Measurements from ENCODE around the gene SIGLEC6.

Gene SIGLEC6

DNA sequence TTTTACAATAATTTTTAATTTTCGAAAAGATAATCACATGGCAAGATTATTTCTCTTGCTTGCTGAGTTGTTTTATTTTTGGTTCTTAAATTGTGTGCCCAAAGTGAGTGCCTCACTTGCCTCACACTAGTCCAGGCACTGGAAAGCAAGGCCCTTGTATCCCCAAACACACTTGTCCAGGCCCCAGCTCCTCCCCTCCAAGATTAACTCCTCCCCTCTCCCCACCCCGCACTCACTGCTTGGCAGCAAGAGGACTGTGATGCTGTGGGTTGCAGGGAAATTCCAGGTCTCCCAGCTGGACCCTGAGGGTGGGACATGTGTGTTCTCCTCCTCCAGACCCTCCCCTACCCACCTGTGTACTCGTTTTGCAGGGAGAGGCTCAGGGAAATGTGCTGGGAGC is 33.8 kb downstream of the SIGLEC6 start:
- Histone ChIP-seq H3K9me3 (ENCODE audit: low read depth, low read length) (no peaks in the 10 kb centered on the region), H3K4me3 (no peak overlapping the region), H3K27ac (no peak overlapping the region), H3K36me3 (ENCODE audit: insufficient read depth, low read length) (no peaks in the 10 kb centered on the region), H3K9ac (ENCODE audit: insufficient read length) (no peak overlapping the region)
- DNase-seq (ENCODE audit: low read depth, low spot score): no peak
- TF ChIP-seq EZH2 (IDR thresholded peaks at IDR 0.05): no peak
- TF ChIP-seq POLR2AphosphoS5 (IDR thresholded peaks at IDR 0.05; ENCODE audit: borderline replicate concordance, low read depth, low read length): no peak
- no peak for TF ChIP-seq FOXP2 (optimal IDR thresholded peaks at IDR 0.05; ENCODE audit: control extremely low read depth, extremely low read length, insufficient read depth)

GRCh38 chr19:51493776-51494175 is 37.7 kb downstream of the SIGLEC6 start:
- Histone ChIP-seq H3K36me3 (ENCODE audit: insufficient read depth, low read length) (no peaks in the 10 kb centered on the region), H3K4me3 (no peak overlapping the region), H3K9ac (ENCODE audit: insufficient read length) (no peak overlapping the region), H3K27ac (no peak overlapping the region), H3K9me3 (ENCODE audit: low read depth, low read length) (no peaks in the 10 kb centered on the region)
- DNase-seq (ENCODE audit: low read depth, low spot score): no peak
- TF ChIP-seq FOXP2 (optimal IDR thresholded peaks at IDR 0.05; ENCODE audit: control extremely low read depth, extremely low read length, insufficient read depth): no peak
- TF ChIP-seq POLR2AphosphoS5 (IDR thresholded peaks at IDR 0.05; ENCODE audit: borderline replicate concordance, low read depth, low read length): no peak
- no peak for TF ChIP-seq EZH2 (IDR thresholded peaks at IDR 0.05)

DNA sequence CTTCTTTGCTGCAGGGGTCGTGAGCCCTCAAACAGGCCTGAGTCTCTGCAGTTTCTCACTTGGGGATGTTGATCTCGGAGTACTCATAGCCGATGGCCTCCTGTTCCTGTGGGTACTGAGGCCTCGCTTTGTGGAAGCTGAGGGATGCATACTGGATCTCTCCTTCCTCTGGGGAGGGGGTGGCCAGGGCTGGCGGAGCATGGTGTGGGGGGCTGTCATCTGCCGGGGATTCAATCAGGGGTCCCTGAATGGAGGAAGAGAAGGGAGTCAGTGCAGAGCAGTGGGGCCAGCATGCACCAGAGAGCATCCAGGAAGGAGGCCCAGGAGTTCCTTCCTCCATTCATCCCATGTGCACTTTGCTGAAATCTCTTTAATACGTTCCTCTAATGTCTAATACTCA is 39.9 kb downstream of the SIGLEC6 start:
- Histone ChIP-seq H3K9ac (ENCODE audit: insufficient read length) (no peak overlapping the region), H3K4me3 (no peak overlapping the region), H3K27ac (no peak overlapping the region), H3K9me3 (ENCODE audit: low read depth, low read length) (no peaks in the 10 kb centered on the region), H3K36me3 (ENCODE audit: insufficient read depth, low read length) (no peaks in the 10 kb centered on the region)
- TF ChIP-seq POLR2AphosphoS5 (IDR thresholded peaks at IDR 0.05; ENCODE audit: borderline replicate concordance, low read depth, low read length): no peak
- TF ChIP-seq FOXP2 (optimal IDR thresholded peaks at IDR 0.05; ENCODE audit: control extremely low read depth, extremely low read length, insufficient read depth): no peak
- TF ChIP-seq EZH2 (IDR thresholded peaks at IDR 0.05): no peak
- no peak for DNase-seq (ENCODE audit: low read depth, low spot score)

DNA sequence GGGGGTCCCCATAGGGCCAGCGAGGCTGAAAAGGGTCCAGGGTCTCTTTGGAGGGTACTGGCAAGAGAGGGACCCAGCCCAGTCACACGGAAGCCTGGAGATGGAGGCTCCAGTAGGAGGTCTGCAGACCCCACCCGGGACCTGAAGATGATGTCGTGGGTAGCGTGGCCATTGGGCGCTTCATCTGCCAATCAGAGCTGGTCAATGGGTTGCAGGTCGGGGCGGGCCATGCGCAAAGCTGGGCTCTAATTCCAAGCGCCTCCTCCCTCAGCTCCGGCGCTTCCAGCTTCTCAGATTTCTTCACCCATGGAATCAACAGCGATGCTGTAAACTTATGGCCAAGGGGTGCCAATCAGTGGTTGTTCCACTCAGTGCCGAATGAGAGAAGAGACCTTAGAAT is 40.8 kb downstream of the SIGLEC6 start:
- H3K9ac ChIP-seq (ENCODE audit: insufficient read length): no peak overlapping the region
- no peak for DNase-seq (ENCODE audit: low read depth, low spot score)
- H3K9me3 ChIP-seq (ENCODE audit: low read depth, low read length): no peaks in the 10 kb centered on the region

DNA sequence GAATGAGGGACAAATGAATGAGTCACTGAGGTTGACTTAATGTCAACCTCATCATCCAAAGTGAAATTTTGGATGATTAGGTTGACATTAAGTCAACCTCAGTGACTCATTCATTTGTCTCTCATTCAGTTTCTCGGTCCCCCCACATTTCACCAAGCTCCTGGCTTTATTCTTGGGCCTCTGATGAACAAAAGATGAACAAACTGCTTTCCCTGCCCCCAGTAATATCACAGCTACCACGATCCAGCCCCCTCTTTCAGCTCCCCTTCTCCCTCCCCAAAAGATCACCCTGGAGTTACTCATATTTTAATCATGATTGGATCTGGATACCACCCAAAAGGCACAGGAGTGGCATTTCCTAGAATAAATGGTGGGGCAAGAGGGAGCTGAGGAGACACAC is 42.4 kb downstream of the SIGLEC6 start:
- Histone ChIP-seq H3K27ac (no peak overlapping the region), H3K9me3 (ENCODE audit: low read depth, low read length) (no peaks in the 10 kb centered on the region), H3K36me3 (ENCODE audit: insufficient read depth, low read length) (no peaks in the 10 kb centered on the region), H3K4me3 (no peak overlapping the region), H3K9ac (ENCODE audit: insufficient read length) (no peak overlapping the region)
- DNase-seq (ENCODE audit: low read depth, low spot score): no peak
- TF ChIP-seq EZH2 (IDR thresholded peaks at IDR 0.05) (no peak), FOXP2 (optimal IDR thresholded peaks at IDR 0.05; ENCODE audit: control extremely low read depth, extremely low read length, insufficient read depth) (no peak), POLR2AphosphoS5 (IDR thresholded peaks at IDR 0.05; ENCODE audit: borderline replicate concordance, low read depth, low read length) (no peak)

More for the DNA sequence above, 40.8 kb downstream of the SIGLEC6 start:
- Histone ChIP-seq H3K36me3 (ENCODE audit: insufficient read depth, low read length) (no peaks in the 10 kb centered on the region), H3K4me3 (no peak overlapping the region), H3K27ac (no peak overlapping the region)
- TF ChIP-seq EZH2 (IDR thresholded peaks at IDR 0.05) (no peak), FOXP2 (optimal IDR thresholded peaks at IDR 0.05; ENCODE audit: control extremely low read depth, extremely low read length, insufficient read depth) (no peak), POLR2AphosphoS5 (IDR thresholded peaks at IDR 0.05; ENCODE audit: borderline replicate concordance, low read depth, low read length) (no peak)

- Histone ChIP-seq H3K9ac (ENCODE audit: insufficient read length) (no peak overlapping the region), H3K9me3 (ENCODE audit: low read depth, low read length) (no peaks in the 10 kb centered on the region), H3K36me3 (ENCODE audit: insufficient read depth, low read length) (no peaks in the 10 kb centered on the region), H3K4me3 (no peak overlapping the region), H3K27ac (no peak overlapping the region)
- TF ChIP-seq EZH2 (IDR thresholded peaks at IDR 0.05) (no peak), POLR2AphosphoS5 (IDR thresholded peaks at IDR 0.05; ENCODE audit: borderline replicate concordance, low read depth, low read length) (no peak), FOXP2 (optimal IDR thresholded peaks at IDR 0.05; ENCODE audit: control extremely low read depth, extremely low read length, insufficient read depth) (no peak)
- no peak for DNase-seq (ENCODE audit: low read depth, low spot score)
Measured at GRCh38 chr19:51488491-51488890, 43.0 kb downstream of the SIGLEC6 start.

GRCh38 chr19:51485960-51486660 is 45.4 kb downstream of the SIGLEC6 start:
- no peak for DNase-seq (ENCODE audit: low read depth, low spot score)
- Histone ChIP-seq H3K36me3 (ENCODE audit: insufficient read depth, low read length) (no peaks in the 10 kb centered on the region), H3K9me3 (ENCODE audit: low read depth, low read length) (no peaks in the 10 kb centered on the region), H3K4me3 (no peak overlapping the region), H3K27ac (no peak overlapping the region), H3K9ac (ENCODE audit: insufficient read length) (no peak overlapping the region)
- TF ChIP-seq EZH2 (IDR thresholded peaks at IDR 0.05): no peak
- TF ChIP-seq FOXP2 (optimal IDR thresholded peaks at IDR 0.05; ENCODE audit: control extremely low read depth, extremely low read length, insufficient read depth): no peak
- TF ChIP-seq POLR2AphosphoS5 (IDR thresholded peaks at IDR 0.05; ENCODE audit: borderline replicate concordance, low read depth, low read length): no peak

- H3K9me3 ChIP-seq (ENCODE audit: low read depth, low read length): no peaks in the 10 kb centered on the region
- H3K9ac ChIP-seq (ENCODE audit: insufficient read length): no peak overlapping the region
- no peak overlapping the region for H3K4me3 ChIP-seq
- DNase-seq (ENCODE audit: low read depth, low spot score): no peak
- no peak overlapping the region for H3K27ac ChIP-seq
- H3K36me3 ChIP-seq (ENCODE audit: insufficient read depth, low read length): no peaks in the 10 kb centered on the region
- TF ChIP-seq FOXP2 (optimal IDR thresholded peaks at IDR 0.05; ENCODE audit: control extremely low read depth, extremely low read length, insufficient read depth) (no peak), EZH2 (IDR thresholded peaks at IDR 0.05) (no peak), POLR2AphosphoS5 (IDR thresholded peaks at IDR 0.05; ENCODE audit: borderline replicate concordance, low read depth, low read length) (no peak)
Measured at GRCh38 chr19:51480590-51480989, 50.9 kb downstream of the SIGLEC6 start.

Data from SK-N-MC (cell line).